GM19023 (cell line): Measurements from ENCODE around the gene PTGDR.

Experiments used
- ATAC-seq: cut with Tn5 transposase; IDR thresholded peaks from one replicate; pipeline ENCODE4 v1.9.1; 2021; ENCODE audit warnings: mild to moderate bottlenecking, moderate library complexity; ENCODE audit not compliant: unreplicated experiment

Gene PTGDR

GRCh38 chr14:52307905-52308304, 40.4 kb downstream of the PTGDR start:
- ATAC-seq = no peak

DNA sequence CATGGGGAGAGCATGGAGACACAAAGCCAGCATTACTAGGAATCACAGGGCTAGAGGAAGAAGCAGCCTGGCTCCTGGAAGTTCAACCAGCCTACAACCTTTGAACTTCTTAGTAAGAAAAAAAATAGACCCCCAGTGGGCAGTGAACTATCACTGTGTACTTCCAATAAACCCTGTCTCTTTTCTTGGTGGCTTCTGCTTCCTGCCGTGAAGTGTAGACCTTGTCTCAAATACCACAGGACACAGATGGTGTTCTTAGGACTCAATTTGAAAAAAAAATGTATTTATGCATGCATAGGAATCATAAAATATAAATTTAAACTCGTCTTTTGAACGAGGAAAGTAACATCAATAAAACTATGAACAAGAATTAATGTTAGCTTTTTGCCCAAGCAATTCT, 43.0 kb downstream of the PTGDR start:
- no peak for ATAC-seq

DNA sequence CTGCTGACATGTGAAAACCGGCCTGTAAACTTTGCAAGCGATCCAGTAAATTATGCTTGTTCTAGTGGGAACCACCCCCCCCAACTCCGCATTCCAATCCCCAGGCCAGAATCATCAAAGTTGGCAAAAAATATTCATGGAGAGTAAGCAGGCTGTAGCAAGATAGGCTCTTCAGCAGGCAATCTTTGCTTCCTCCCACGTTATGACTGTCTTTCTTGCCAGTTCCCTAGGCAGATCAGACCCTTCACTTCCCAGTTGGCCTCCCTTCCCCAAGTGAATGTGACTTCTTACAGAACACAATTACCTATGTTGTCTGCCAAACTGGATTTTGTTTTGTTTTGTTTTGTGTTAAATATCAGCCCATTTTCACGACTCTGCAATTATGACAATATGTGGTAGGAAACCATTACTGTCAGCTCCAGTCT, 45.4 kb downstream of the PTGDR start:
- ATAC-seq = no peak

DNA sequence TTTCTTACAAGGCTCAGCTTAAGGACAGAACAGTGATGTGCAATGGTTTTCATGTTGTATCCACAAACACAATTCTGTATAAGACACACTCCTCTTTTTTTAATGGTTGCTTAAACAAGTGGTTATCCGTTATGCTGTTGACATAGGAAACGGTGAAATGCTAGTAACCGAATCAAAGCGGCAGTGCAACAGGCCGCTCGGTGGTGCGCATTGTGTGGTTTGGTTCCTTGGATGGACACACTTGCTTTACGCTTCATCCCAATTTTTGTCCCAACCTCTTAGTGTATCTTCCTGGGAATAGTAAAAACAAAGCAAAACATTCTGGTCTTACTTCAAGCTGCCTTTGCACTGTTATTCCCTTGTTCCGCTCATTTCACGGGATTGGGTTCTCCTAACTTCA, 46.0 kb downstream of the PTGDR start:
- no peak for ATAC-seq

DNA sequence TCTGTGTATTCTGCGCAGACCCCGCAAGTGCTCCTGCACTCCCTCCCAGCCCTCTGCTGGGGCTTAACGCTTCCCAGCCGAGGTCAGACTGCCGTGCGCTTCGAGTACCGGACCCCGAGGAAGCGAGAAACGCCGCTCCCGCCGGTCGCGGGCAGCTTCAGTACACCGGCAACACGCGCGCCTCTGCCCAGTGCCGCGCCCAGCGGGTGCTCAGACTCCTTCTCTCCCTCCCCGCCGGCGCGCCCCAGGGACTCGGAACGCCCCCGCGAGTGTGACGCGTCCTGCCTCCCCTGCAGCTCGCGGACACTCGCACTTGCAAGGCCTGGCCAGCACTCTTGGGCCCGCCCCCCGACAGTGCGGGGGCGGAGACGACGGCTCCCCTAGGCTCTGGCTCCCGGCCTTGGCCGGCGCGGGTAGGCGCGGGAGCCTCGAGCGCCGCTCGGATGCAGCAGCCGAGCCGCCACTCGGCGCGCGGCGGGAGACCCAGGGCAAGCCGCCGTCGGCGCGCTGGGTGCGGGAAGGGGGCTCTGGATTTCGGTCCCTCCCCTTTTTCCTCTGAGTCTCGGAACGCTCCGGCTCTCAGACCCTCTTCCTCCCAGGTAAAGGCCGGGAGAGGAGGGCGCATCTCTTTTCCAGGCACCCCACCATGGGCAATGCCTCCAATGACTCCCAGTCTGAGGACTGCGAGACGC, 46.6 kb downstream of the PTGDR start, which contains the start of gene PTGER2:
TSS of gene PTGER2 (plus strand) at position 410 of the 692 bp plus-strand sequence. CDS start at position 647, 237 bp downstream.
- peak; percentile 43 for ATAC-seq

GRCh38 chr14:52314595-52315354, 47.3 kb downstream of the PTGDR start:
- peak; percentile 43 for ATAC-seq

- ATAC-seq = no peak
These were observed 47.8 kb downstream of the PTGDR start for GRCh38 chr14:52315355-52315718.

- ATAC-seq = no peak
These were observed 50.6 kb downstream of the PTGDR start for GRCh38 chr14:52318062-52318461.

DNA sequence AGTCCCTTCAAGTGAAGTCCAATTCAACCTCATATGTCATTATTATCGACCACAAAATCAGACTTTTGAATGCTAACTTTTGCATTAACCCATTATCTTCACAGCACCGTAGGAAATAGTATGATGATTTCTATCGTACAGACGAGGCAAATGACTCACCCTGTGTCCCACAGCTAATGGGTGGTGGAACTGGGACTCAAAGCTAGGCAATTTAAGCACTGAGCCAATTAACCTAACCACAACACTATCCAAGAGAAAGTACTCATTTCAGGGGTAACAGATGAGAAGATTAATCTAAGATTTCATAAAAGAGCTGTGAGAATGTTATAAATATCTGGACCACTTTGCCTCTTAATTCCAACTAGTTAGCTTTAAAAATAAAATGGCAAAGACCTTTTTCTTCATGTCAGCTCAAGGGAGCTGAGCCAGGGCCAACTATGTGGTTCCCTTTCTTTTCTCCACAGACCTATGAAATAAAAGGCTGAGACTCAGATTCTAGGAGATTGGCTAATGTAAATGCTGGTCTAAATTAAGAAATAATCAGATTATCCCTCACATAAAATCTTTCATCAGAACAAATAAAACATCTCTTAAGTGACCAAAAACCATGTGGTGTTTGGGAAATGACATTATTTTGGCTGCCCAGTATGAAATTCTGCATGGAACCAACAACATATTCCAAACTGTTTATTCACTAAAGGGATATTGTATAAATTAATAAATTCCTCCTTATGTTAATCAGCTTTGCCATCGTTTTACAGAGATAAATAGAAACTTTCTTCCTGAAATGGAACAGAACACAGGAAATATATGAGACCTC, 51.5 kb downstream of the PTGDR start:
- no peak for ATAC-seq

DNA sequence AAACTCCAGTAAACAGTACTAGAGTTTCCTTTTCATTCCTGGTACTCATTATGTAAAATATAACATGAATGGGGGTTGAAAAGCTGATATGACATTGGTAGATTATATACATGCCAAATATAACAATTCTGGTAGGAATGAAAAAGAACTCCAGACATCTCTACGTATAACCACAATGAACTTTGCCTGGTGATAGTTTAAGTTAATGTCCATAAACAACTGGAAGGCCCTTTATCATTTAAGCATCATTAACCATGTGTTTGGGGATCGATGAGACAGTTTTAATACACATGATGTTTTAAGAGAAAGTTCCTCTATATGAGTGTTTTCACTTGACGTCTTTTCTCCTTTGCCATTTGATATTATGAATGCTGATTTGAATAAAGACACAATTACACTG, 52.4 kb downstream of the PTGDR start:
- no peak for ATAC-seq

DNA sequence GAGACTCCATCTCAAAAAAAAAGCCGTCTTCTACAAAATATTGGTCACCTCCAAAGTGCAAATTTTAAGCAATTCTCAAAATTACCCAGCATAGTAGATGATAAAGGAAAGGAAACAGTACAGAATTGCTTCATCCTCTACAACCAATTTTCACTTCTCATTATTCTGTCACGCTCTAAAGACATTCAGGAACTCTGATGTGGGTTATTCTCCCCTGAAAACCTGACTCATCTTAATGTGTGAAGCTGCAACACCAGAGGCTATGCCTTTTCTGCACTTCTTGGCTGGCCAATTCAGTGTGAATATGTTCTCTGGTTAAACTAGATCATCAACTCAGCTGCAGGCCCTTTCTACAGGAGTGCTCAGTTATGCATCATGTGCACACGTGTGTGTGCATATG, 57.6 kb downstream of the PTGDR start:
- ATAC-seq = peak; percentile 91

GRCh38 chr14:52325630-52326029, 58.1 kb downstream of the PTGDR start:
- ATAC-seq = no peak
